Lower lobe of right lung (tissue), 2 donors: Measurements from ENCODE around the gene CFAP69. TPM values are rescaled to one million over a fixed set of nuclear protein-coding genes. Genes with fewer than 3 reads are reported as not detected.
"Not testable (repeated sequence)": the region's sequence is repeated elsewhere in the genome, so short reads cannot be mapped to it uniquely, and the experiment has no call there.

Experiments used
- ATAC-seq, 2 donors: fragments of 200-7000 bp; cut with Tn5 transposase; one replicate each; pipeline ENCODE4 v1.9.1; 2020 to 2022; ENCODE audit warnings: mild to moderate bottlenecking in 2 of 2, moderate library complexity in 2 of 2
- DNase-seq: peaks from one replicate; pipeline ENCODE4 v3.0.0-alpha.2; 2020
- H3K27ac ChIP-seq: fragments of 200-600 bp; one replicate; pipeline ENCODE4 v1.8.0; 2022
- H3K27me3 ChIP-seq: fragments of 200-600 bp; one replicate; pipeline ENCODE4 v1.8.0; 2022; ENCODE audit warnings: low read depth
- H3K36me3 ChIP-seq: fragments of 200-600 bp; one replicate; pipeline ENCODE4 v1.8.0; 2022; ENCODE audit warnings: mild to moderate bottlenecking
- H3K4me1 ChIP-seq: fragments of 200-600 bp; one replicate; pipeline ENCODE4 v1.8.0; 2022
- H3K4me3 ChIP-seq: fragments of 200-600 bp; one replicate; pipeline ENCODE4 v1.8.0; 2022; ENCODE audit warnings: mild to moderate bottlenecking
- H3K9me3 ChIP-seq: fragments of 200-600 bp; one replicate; pipeline ENCODE4 v1.8.0; 2022
- intact Hi-C: fragments of 100-400 bp; cut with DNase I; formaldehyde crosslinking; loops from one replicate; pipeline ENCODE4 v1.11.0; 2022
- total RNA-seq: library from RNA; stranded (reverse); fragmentation: NEBNext Ultra II Directional; extraction: Animal tissue kit (Norgen Biotek cat#: 25700); gene quantifications from one replicate; pipeline ENCODE4 v1.2.1, GENCODE V29; 2021
- TF ChIP-seq, protein P1 (sequence below): fragments of 200-600 bp; IDR thresholded peaks from one replicate; pipeline ENCODE4 v1.8.0; 2022; ENCODE audit warnings: antibody characterized with exemption, mild to moderate bottlenecking
- donor health status: DM: no; HTN: yes; CAD: no; lungs with severe emphysema.

CFAP69 gene
- total RNA-seq, 1 donor from 2014 or later, result 8.4 TPM

DNA sequence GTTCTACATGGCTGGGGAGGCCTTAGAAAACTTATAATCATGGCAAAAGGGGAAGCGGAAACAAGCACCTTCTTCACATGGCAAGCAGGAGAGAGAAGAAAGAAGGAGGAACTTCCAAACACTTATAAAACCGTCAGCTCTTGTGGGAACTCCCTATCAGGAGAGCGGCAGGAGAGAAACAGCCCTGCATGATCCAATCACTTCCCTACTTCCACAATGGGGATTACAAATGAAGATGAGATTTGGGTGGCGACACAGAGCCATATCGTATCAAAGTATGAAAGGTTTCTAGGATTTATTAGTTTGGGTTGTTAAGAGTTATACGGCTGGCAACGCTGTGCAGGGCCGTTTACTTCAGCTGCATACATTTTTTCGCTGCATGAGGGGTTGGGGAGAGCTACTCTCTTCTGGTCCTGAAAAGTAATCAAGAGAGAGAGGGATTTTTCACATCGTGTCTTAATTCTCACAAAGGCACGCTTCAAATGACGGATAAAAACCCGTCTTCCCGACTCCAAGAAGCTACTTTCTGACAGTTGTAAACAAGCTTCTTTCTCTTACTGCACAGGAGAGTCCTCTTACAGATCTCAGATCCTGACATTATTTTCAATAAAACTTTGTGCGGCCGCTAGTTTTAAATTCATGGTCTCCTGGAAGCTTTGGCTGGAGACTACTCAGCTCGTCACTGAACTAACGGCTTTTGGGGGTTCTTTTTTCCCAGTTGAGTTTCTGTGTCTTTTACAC lies 100.8 kb downstream of the CFAP69 start:
- DNase-seq (no peak), ATAC-seq (peak; percentile 61 to 77)
- Histone ChIP-seq H3K4me3 (peak overlapping the region; percentile 66), H3K27ac (peak overlapping the region; percentile 86), H3K36me3 (no peaks in the 10 kb centered on the region), H3K4me1 (peaks cover 20% of the 10 kb centered on the region), H3K9me3 (no peaks in the 10 kb centered on the region), H3K27me3 (no peaks in the 10 kb centered on the region)
- TF ChIP-seq, protein P1, sequence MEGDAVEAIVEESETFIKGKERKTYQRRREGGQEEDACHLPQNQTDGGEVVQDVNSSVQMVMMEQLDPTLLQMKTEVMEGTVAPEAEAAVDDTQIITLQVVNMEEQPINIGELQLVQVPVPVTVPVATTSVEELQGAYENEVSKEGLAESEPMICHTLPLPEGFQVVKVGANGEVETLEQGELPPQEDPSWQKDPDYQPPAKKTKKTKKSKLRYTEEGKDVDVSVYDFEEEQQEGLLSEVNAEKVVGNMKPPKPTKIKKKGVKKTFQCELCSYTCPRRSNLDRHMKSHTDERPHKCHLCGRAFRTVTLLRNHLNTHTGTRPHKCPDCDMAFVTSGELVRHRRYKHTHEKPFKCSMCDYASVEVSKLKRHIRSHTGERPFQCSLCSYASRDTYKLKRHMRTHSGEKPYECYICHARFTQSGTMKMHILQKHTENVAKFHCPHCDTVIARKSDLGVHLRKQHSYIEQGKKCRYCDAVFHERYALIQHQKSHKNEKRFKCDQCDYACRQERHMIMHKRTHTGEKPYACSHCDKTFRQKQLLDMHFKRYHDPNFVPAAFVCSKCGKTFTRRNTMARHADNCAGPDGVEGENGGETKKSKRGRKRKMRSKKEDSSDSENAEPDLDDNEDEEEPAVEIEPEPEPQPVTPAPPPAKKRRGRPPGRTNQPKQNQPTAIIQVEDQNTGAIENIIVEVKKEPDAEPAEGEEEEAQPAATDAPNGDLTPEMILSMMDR, result no peak
- intact Hi-C loops, result no loop called here

DNA sequence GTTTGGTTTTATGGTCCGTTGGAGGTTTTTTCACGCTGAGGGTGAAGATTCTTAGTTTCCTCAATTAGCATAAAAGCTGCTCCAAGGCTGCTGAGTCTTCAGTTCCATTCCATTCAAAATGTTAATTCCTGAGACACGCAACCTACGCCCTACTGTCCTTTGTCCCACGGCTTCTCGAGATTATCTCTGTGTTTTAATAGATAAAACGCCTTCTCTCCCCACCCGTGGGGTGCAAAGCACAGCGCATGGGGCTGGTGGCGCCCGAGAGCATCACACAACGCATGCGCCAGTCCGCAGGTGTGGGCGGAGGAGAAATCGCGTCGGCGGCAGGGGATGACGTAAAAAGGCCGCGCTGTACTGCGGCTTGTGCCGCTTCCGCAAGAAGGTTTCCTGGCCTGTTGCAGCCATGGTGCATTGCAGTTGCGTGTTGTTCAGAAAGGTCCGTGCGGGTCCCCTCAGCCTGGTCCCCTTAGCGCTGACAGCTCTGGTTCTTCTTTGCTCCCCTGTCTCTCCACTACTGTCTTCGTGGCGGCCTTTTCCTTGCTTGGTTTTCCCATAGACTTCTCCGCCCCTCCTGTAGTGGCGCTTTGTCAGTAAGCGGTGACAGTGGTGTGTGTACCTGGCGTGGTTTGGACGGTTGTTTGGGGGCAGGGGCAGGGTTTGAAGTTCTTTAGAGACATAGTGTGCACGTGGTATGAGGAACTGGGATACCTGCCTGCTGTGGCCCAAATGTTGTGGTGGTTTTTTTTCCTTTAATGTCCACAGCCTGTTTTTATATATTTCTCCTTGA lies 101.6 kb downstream of the CFAP69 start, which contains the start of gene GTPBP10:
Gene GTPBP10, plus strand, starts transcription at position 381 of the 790 bp plus-strand sequence. Its CDS starts 26 bp downstream, at position 407.
- ATAC-seq, result peak; percentile 100
- H3K4me1 ChIP-seq, result peaks cover 20% of the 10 kb centered on the region
- peak within 1 kb of the TSS; percentile 86 for H3K27ac ChIP-seq
- peak; percentile 97 for DNase-seq
- H3K9me3 ChIP-seq, result no peaks in the 10 kb centered on the region
- TF ChIP-seq, protein P1, result peak; percentile 83
- H3K4me3 ChIP-seq, result peak within 1 kb of the TSS; percentile 66
- H3K27me3 ChIP-seq, result no peaks in the 10 kb centered on the region
- intact Hi-C loops, result no loop called here
- H3K36me3 ChIP-seq, result no peaks in the 10 kb centered on the region

DNA sequence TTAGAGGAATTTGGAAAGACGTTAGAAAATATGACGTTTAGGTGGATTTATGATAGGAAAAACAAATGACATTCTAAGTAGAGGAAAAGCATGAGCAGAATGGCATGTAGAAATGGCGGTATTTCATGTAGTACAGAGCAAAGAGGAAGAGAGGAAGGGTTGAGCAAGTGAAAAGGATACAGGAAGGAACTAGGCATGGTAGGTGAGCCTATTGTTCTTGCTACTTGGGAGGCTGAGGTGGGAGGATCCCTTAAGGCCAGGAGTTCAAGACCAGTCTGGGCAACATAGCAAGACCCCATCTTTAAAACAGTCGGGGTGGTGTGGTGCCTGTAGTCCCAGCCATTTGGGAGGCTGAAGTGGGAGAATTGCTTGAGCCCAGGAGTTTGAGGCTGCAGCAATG lies 102.8 kb downstream of the CFAP69 start:
- TF ChIP-seq, protein P1, result no peak
- Histone ChIP-seq H3K36me3 (no peaks in the 10 kb centered on the region), H3K27ac (no peak overlapping the region), H3K4me1 (peaks cover 20% of the 10 kb centered on the region), H3K4me3 (peak overlapping the region; percentile 66), H3K27me3 (no peaks in the 10 kb centered on the region), H3K9me3 (no peaks in the 10 kb centered on the region)
- intact Hi-C loops, result no loop called here
- no peak for ATAC-seq
- DNase-seq, result no peak

DNA sequence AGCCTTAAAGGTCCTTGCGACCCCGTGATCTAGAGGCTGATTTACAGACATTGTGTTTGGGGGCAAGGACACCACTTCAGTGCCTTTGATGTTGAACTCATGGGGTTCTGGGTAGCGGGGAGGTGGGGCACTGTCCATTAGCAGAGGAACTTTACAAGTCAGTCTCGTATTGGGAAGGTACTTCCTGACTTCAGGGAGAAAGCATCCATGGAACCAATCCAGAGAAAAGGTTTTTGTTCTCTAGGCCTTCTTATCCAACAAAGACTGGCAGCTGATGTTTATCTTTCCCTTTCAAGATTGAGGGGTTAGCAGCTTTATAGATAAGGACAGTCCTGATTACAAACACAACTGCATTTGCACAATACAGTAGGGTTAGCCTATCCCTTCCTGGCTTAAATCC lies 104.3 kb downstream of the CFAP69 start:
- H3K27me3 ChIP-seq, result no peaks in the 10 kb centered on the region
- H3K4me1 ChIP-seq, result peaks cover 20% of the 10 kb centered on the region
- H3K9me3 ChIP-seq, result no peaks in the 10 kb centered on the region
- no peak for ATAC-seq
- H3K36me3 ChIP-seq, result peaks cover 8% of the 10 kb centered on the region
- no peak for DNase-seq
- TF ChIP-seq, protein P1, result no peak
- H3K27ac ChIP-seq, result no peak overlapping the region
- intact Hi-C loops, result no loop called here
- H3K4me3 ChIP-seq, result no peak overlapping the region

DNA sequence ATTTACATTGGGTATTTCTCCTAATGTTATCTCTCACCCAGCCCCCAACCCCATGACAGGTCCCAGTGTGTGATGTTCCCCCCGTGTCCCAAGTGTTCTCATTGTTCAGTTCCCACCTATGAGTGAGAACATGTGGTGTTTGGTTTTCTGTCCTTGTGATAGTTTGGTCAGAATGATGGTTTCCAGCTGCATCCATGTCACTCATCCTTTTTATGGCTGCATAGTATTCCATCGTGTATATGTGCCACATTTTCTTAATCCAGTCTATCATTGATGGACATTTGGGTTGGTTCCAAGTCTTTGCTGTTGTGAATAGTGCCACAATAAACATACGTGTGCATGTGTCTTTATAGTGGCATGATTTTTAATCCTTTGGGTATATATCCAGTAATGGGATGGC lies 105.1 kb downstream of the CFAP69 start:
- intact Hi-C loops, H3K4me3 ChIP-seq, H3K9me3 ChIP-seq, H3K27ac ChIP-seq, ATAC-seq, DNase-seq, H3K27me3 ChIP-seq: not testable (repeated sequence)
- Histone ChIP-seq H3K36me3 (peaks cover 11% of the 10 kb centered on the region), H3K4me1 (peaks cover 20% of the 10 kb centered on the region)

DNA sequence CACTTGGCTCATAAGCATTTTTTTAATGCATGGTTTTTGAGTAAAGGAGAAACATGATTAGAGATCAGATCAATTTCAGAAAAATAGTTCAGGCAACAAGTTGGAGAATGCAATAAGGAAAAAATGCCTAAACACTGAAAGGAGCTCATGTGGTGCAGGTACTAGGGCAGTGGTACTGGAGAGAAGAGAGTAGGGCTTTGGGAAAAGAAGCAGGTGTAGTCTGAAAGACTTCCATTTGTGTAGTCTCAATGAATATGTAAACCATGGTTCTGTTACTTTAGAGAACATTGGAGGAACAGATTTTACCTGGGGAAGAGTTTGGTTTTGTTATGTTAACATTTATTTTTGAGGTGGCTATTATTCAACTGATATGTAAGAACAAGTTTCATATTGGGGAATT lies 107.0 kb downstream of the CFAP69 start:
- TF ChIP-seq, protein P1, result no peak
- DNase-seq (no peak), ATAC-seq (no peak)
- Histone ChIP-seq H3K27ac (no peak overlapping the region), H3K4me3 (no peak overlapping the region), H3K36me3 (peaks cover 29% of the 10 kb centered on the region), H3K4me1 (peaks cover 11% of the 10 kb centered on the region), H3K27me3 (no peaks in the 10 kb centered on the region), H3K9me3 (no peaks in the 10 kb centered on the region)
- intact Hi-C loops, result no loop called here
